ENCODE data around the gene PARL. TPM values are rescaled to one million over a fixed set of nuclear protein-coding genes. Genes with fewer than 3 reads are reported as not detected.

Gene PARL
- total RNA-seq, 1 experiment from 2014 or later, result 82.3 TPM

GRCh38 chr3:183896184-183896583 is 11.5 kb upstream of the PARL start:
- no TSS peak for BruUV-seq (replicated peaks)
- intact Hi-C loops (cut with micrococcal nuclease; ENCODE audit: unreplicated experiment) (loop anchor here (5.0 to 10.0 kb wide), 2 partner anchors 239 to 391 kb away; partner anchors contain the start of gene EIF2B5), in situ Hi-C loops (cut with HindIII; ENCODE audit: low pct_unique_long_range_greater_than_20kb, low sequenced_read_pairs) (no loop called here)
- ChIA-PET CTCF (interaction anchor here (0.6 to 2.6 kb wide), 5 partner anchors 9 to 389 kb away, joined by 3 to 11 read pairs (median 3); no protein-coding TSS in a partner anchor), POLR2A (interaction anchor here (0.5 to 0.6 kb wide), 3 partner anchors 27 to 240 kb away, joined by 3 to 16 read pairs (median 4); no protein-coding TSS in a partner anchor)
- Histone ChIP-seq H3K27me3 (ENCODE audit: control insufficient read depth, insufficient read depth, low read length) (no peaks in the 10 kb centered on the region), H3K4me1 (ENCODE audit: control insufficient read depth, insufficient read depth, low read length) (no peaks in the 10 kb centered on the region), H3K27ac (ENCODE audit: low read length) (no peak overlapping the region), H3K4me3 (ENCODE audit: low read depth in 2 of 2, low read length in 2 of 2) (no peak overlapping the region), H3K36me3 (ENCODE audit: control insufficient read depth, insufficient read depth, low read length) (no peaks in the 10 kb centered on the region), H3K9me3 (ENCODE audit: control insufficient read depth, insufficient read depth, low read depth, low read length) (no peaks in the 10 kb centered on the region)
- TF ChIP-seq SIN3A (IDR thresholded peaks at IDR 0.05; ENCODE audit: borderline replicate concordance, insufficient read depth, low read depth, low read length), result no peak
- DNase-seq (ENCODE audit: low read depth, low spot score), result no peak
- ATAC-seq, result peak; percentile 29; the same call in 1 of the 2 replicates

DNA sequence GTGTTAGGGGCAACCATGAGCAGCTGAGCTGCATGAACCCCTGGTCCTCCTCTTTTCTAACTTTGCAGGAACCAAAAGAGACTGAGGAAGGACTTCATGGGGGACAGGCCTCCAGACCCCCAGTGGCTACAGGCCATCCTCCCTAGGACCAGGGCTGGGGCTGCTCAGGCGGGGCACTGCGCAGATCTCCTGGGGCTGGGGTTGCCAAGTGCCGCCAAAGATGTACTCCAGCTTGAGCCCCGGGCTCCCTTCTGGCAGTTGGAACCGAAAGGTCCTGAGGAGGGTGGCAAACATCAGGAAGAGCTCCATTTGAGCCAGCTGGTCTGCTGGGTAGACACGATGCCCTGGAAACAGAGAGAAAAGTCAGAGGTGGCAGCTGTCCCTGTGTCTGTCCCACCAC is 11.1 kb upstream of the PARL start:
- ChIA-PET POLR2A (interaction anchor here (0.6 kb wide), 1 partner anchor 240 kb away, joined by 4 read pairs; no protein-coding TSS in a partner anchor), CTCF (interaction anchor here (0.6 to 2.6 kb wide), 8 partner anchors 9 to 389 kb away, joined by 3 to 11 read pairs (median 3); partner anchors contain the start of genes ABCC5 and PARL)
- BruUV-seq (replicated peaks), result no TSS peak
- DNase-seq (ENCODE audit: low read depth, low spot score) (no peak), ATAC-seq (peak; percentile 8; the same call in 1 of the 2 replicates)
- in situ Hi-C loops (cut with HindIII; ENCODE audit: low pct_unique_long_range_greater_than_20kb, low sequenced_read_pairs), result no loop called here
- H3K4me3 ChIP-seq (ENCODE audit: low read depth in 2 of 2, low read length in 2 of 2), result no peak overlapping the region
- H3K9me3 ChIP-seq (ENCODE audit: control insufficient read depth, insufficient read depth, low read depth, low read length), result no peaks in the 10 kb centered on the region
- H3K36me3 ChIP-seq (ENCODE audit: control insufficient read depth, insufficient read depth, low read length), result no peaks in the 10 kb centered on the region
- no peaks in the 10 kb centered on the region for H3K27me3 ChIP-seq (ENCODE audit: control insufficient read depth, insufficient read depth, low read length)
- H3K27ac ChIP-seq (ENCODE audit: low read length), result no peak overlapping the region
- intact Hi-C loops (cut with micrococcal nuclease; ENCODE audit: unreplicated experiment), result loop anchor here (1.0 to 10.0 kb wide), 3 partner anchors 122 to 392 kb away; partner anchors contain the start of genes ABCC5 and EIF2B5
- H3K4me1 ChIP-seq (ENCODE audit: control insufficient read depth, insufficient read depth, low read length), result no peaks in the 10 kb centered on the region
- TF ChIP-seq TCF7L2 (IDR thresholded peaks at IDR 0.05; ENCODE audit: low read depth, low read length) (no peak), REST (IDR thresholded peaks at IDR 0.05; ENCODE audit: insufficient read depth in 1 of 2, low read depth in 2 of 2, low read length in 1 of 2) (no peak), POLR2AphosphoS5 (IDR thresholded peaks at IDR 0.05; ENCODE audit: low read depth, low read length) (no peak), SIN3A (IDR thresholded peaks at IDR 0.05; ENCODE audit: borderline replicate concordance, insufficient read depth, low read depth, low read length) (no peak)
- TF ChIP-seq, protein P1, sequence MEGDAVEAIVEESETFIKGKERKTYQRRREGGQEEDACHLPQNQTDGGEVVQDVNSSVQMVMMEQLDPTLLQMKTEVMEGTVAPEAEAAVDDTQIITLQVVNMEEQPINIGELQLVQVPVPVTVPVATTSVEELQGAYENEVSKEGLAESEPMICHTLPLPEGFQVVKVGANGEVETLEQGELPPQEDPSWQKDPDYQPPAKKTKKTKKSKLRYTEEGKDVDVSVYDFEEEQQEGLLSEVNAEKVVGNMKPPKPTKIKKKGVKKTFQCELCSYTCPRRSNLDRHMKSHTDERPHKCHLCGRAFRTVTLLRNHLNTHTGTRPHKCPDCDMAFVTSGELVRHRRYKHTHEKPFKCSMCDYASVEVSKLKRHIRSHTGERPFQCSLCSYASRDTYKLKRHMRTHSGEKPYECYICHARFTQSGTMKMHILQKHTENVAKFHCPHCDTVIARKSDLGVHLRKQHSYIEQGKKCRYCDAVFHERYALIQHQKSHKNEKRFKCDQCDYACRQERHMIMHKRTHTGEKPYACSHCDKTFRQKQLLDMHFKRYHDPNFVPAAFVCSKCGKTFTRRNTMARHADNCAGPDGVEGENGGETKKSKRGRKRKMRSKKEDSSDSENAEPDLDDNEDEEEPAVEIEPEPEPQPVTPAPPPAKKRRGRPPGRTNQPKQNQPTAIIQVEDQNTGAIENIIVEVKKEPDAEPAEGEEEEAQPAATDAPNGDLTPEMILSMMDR (IDR thresholded peaks at IDR 0.05), result no peak

- no peak for TF ChIP-seq POLR2AphosphoS5 (IDR thresholded peaks at IDR 0.05; ENCODE audit: low read depth, low read length)
- TF ChIP-seq, protein P1 (IDR thresholded peaks at IDR 0.05), result peak; percentile 92
- TF ChIP-seq SIN3A (IDR thresholded peaks at IDR 0.05; ENCODE audit: borderline replicate concordance, insufficient read depth, low read depth, low read length), result no peak
- no peak for TF ChIP-seq TCF7L2 (IDR thresholded peaks at IDR 0.05; ENCODE audit: low read depth, low read length)
- no peak for TF ChIP-seq REST (IDR thresholded peaks at IDR 0.05; ENCODE audit: insufficient read depth in 1 of 2, low read depth in 2 of 2, low read length in 1 of 2)
- peak; percentile 76 for ATAC-seq
- H3K27ac ChIP-seq (ENCODE audit: low read length), result no peak overlapping the region
- H3K27me3 ChIP-seq (ENCODE audit: control insufficient read depth, insufficient read depth, low read length), result no peaks in the 10 kb centered on the region
- ChIA-PET CTCF (interaction anchor here (0.6 to 2.6 kb wide), 8 partner anchors 11 to 394 kb away, joined by 3 to 11 read pairs (median 6); partner anchors contain the start of genes ABCC5 and PARL), POLR2A (interaction anchor here (0.6 kb wide), 1 partner anchor 241 kb away, joined by 4 read pairs; no protein-coding TSS in a partner anchor)
- BruUV-seq (replicated peaks), result no TSS peak
- intact Hi-C loops (cut with micrococcal nuclease; ENCODE audit: unreplicated experiment), result loop anchor here (1.0 to 10.0 kb wide), 3 partner anchors 122 to 392 kb away; partner anchors contain the start of genes ABCC5 and EIF2B5
- H3K9me3 ChIP-seq (ENCODE audit: control insufficient read depth, insufficient read depth, low read depth, low read length), result no peaks in the 10 kb centered on the region
- no peak overlapping the region for H3K4me3 ChIP-seq (ENCODE audit: low read depth in 2 of 2, low read length in 2 of 2)
- no peaks in the 10 kb centered on the region for H3K4me1 ChIP-seq (ENCODE audit: control insufficient read depth, insufficient read depth, low read length)
- no peaks in the 10 kb centered on the region for H3K36me3 ChIP-seq (ENCODE audit: control insufficient read depth, insufficient read depth, low read length)
- in situ Hi-C loops (cut with HindIII; ENCODE audit: low pct_unique_long_range_greater_than_20kb, low sequenced_read_pairs), result no loop called here
- DNase-seq (ENCODE audit: low read depth, low spot score), result peak; percentile 42
These were observed 10.6 kb upstream of the PARL start for GRCh38 chr3:183895296-183895695.

Data from Panc1 (cell line).